NCI-H1436 (cell line): ENCODE data around the gene OPN1MW2.
"Not testable (repeated sequence)": the region's sequence is repeated elsewhere in the genome, so short reads cannot be mapped to it uniquely, and the experiment has no call there.

Experiments
- DNase-seq: peaks from one replicate; lab custom pipeline; 2025; lab: John Stamatoyannopoulos, UW

The OPN1MW2 gene

DNA sequence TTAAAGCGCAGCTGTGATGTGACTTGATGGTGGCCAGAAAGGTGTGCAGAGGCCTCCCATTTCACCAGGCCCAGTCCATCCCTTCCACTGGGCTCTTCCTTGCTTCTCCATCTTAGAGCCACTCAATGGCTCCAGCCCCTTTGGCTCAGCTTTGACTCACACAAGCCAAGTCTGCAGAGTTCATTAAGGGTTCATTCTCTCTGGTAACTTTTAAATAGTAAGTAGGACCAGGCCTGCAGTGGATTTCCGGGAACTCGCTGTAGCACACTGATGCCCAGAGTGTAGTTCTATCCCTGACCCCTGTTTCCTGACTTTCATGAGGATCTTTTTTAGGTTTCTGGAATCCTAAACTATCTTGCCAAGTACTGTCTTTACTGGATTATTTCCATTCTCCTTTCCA lies 49.7 kb downstream of the OPN1MW2 start:
- DNase-seq: not testable (repeated sequence)
